Parathyroid adenoma (tissue), 2 donors: ENCODE results near the gene DCDC2C.

Experiments
- H2AFZ ChIP-seq: fragments of 300-600 bp; sonication (generic); one replicate; pipeline ENCODE4 v1.7.0; 2017; ENCODE audit warnings: antibody characterized with exemption, mild to moderate bottlenecking
- H3K27ac ChIP-seq: fragments of 300-600 bp; sonication (generic); one replicate; pipeline ENCODE4 v1.7.0; 2017
- H3K27me3 ChIP-seq: fragments of 300-600 bp; sonication (generic); one replicate; pipeline ENCODE4 v1.7.0; 2017; ENCODE audit warnings: low read length; ENCODE audit not compliant: control insufficient read depth, insufficient read depth
- H3K36me3 ChIP-seq: fragments of 300-600 bp; sonication (generic); one replicate; pipeline ENCODE4 v1.7.0; 2017; ENCODE audit warnings: low read length; ENCODE audit not compliant: control insufficient read depth, insufficient read depth
- H3K4me1 ChIP-seq: fragments of 300-600 bp; sonication (generic); one replicate; pipeline ENCODE4 v1.7.0; 2017; ENCODE audit warnings: control low read depth
- H3K4me2 ChIP-seq: fragments of 300-600 bp; sonication (generic); one replicate; pipeline ENCODE4 v1.7.0; 2017; ENCODE audit warnings: low read length
- H3K4me3 ChIP-seq: fragments of 300-600 bp; sonication (generic); one replicate; pipeline ENCODE4 v1.7.0; 2017; ENCODE audit warnings: low read depth, low read length
- H3K79me2 ChIP-seq: fragments of 300-600 bp; sonication (generic); one replicate; pipeline ENCODE4 v1.7.0; 2017; ENCODE audit warnings: control low read depth
- H3K9ac ChIP-seq: fragments of 300-600 bp; sonication (generic); one replicate; pipeline ENCODE4 v1.7.0; 2017; ENCODE audit warnings: mild to moderate bottlenecking
- H3K9me3 ChIP-seq: fragments of 300-600 bp; sonication (generic); one replicate; pipeline ENCODE4 v1.7.0; 2017; ENCODE audit warnings: low read length; ENCODE audit not compliant: control insufficient read depth
- TF ChIP-seq, protein P1 (sequence below): fragments of 300-600 bp; sonication (generic); IDR thresholded peaks from one replicate; pipeline ENCODE4 v1.7.0; 2017; ENCODE audit warnings: antibody characterized with exemption, mild to moderate bottlenecking
- donor health status: primary hyperparathyroidism.

The DCDC2C gene

GRCh38 chr2:3770724-3771415, 67.5 kb downstream of the DCDC2C start:
- Histone ChIP-seq H3K4me2 (no peak overlapping the region), H3K4me1 (no peaks in the 10 kb centered on the region), H3K27me3 (peaks cover 5% of the 10 kb centered on the region), H3K36me3 (no peaks in the 10 kb centered on the region), H3K4me3 (no peak overlapping the region), H3K27ac (no peak overlapping the region), H3K9me3 (no peaks in the 10 kb centered on the region), H3K79me2 (no peaks in the 10 kb centered on the region), H2AFZ (no peak overlapping the region), H3K9ac (no peak overlapping the region)
- TF ChIP-seq, protein P1, sequence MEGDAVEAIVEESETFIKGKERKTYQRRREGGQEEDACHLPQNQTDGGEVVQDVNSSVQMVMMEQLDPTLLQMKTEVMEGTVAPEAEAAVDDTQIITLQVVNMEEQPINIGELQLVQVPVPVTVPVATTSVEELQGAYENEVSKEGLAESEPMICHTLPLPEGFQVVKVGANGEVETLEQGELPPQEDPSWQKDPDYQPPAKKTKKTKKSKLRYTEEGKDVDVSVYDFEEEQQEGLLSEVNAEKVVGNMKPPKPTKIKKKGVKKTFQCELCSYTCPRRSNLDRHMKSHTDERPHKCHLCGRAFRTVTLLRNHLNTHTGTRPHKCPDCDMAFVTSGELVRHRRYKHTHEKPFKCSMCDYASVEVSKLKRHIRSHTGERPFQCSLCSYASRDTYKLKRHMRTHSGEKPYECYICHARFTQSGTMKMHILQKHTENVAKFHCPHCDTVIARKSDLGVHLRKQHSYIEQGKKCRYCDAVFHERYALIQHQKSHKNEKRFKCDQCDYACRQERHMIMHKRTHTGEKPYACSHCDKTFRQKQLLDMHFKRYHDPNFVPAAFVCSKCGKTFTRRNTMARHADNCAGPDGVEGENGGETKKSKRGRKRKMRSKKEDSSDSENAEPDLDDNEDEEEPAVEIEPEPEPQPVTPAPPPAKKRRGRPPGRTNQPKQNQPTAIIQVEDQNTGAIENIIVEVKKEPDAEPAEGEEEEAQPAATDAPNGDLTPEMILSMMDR = no peak

DNA sequence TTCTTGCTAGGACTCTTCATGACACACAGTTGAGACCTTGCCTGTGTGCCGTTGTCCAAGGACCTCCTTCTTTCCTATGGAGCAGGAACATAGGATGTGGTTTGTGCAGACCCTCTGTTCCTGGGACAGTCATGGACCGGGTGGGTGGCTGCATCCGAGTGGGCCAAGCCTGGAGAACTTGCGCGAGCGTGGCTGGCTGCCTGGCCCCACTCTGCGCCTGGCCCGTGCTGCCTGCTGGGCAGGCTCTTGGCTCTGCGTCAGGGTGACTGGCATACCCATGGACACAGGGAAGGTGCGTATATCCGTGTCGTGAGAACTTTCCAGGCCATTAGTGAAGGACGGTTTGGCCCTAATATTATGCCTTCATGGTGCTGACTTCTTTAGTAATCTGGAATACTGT, 68.2 kb downstream of the DCDC2C start:
- no peaks in the 10 kb centered on the region for H3K36me3 ChIP-seq
- H3K27me3 ChIP-seq = peaks cover 5% of the 10 kb centered on the region
- no peak overlapping the region for H3K4me2 ChIP-seq
- H3K9me3 ChIP-seq = no peaks in the 10 kb centered on the region
- H3K27ac ChIP-seq = no peak overlapping the region
- H2AFZ ChIP-seq = no peak overlapping the region
- no peak overlapping the region for H3K4me3 ChIP-seq
- H3K9ac ChIP-seq = no peak overlapping the region
- TF ChIP-seq, protein P1 = no peak
- no peaks in the 10 kb centered on the region for H3K4me1 ChIP-seq
- H3K79me2 ChIP-seq = no peaks in the 10 kb centered on the region

DNA sequence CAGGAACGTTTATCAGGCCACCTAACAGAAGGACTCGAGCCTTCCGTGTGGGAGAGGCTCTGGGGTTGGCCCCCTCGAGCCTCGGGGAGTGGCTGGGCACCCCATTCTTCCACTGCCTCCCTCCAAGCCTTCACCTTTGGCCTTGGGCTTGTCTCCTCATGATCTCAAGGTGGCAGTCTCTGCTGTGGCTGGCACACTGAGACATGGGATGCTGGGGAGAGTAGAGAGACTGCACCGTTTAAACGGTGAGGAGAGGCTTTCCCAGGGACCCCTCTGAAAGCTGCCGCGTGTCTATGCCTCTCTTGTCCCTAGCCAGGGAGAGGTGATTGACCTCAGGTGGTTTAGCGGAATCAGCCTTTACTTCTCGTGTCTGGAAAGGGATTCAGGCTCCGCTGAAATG, 71.0 kb downstream of the DCDC2C start:
- Histone ChIP-seq H3K9ac (no peak overlapping the region), H3K9me3 (no peaks in the 10 kb centered on the region), H3K36me3 (no peaks in the 10 kb centered on the region), H3K27me3 (no peaks in the 10 kb centered on the region), H2AFZ (no peak overlapping the region), H3K4me2 (no peak overlapping the region), H3K79me2 (no peaks in the 10 kb centered on the region), H3K4me1 (no peaks in the 10 kb centered on the region), H3K27ac (no peak overlapping the region), H3K4me3 (no peak overlapping the region)
- TF ChIP-seq, protein P1 = no peak

- Histone ChIP-seq H3K4me1 (no peaks in the 10 kb centered on the region), H3K27ac (no peak overlapping the region), H3K9me3 (no peaks in the 10 kb centered on the region), H3K9ac (no peak overlapping the region), H3K4me2 (no peak overlapping the region), H3K79me2 (no peaks in the 10 kb centered on the region), H3K27me3 (no peaks in the 10 kb centered on the region), H2AFZ (no peak overlapping the region), H3K4me3 (no peak overlapping the region), H3K36me3 (no peaks in the 10 kb centered on the region)
- TF ChIP-seq, protein P1 = no peak
Observed at GRCh38 chr2:3776311-3776710, 72.9 kb downstream of the DCDC2C start.

GRCh38 chr2:3777966-3778365, 74.6 kb downstream of the DCDC2C start:
- Histone ChIP-seq H3K4me1 (no peaks in the 10 kb centered on the region), H3K36me3 (no peaks in the 10 kb centered on the region), H3K4me3 (no peak overlapping the region), H2AFZ (no peak overlapping the region), H3K4me2 (no peak overlapping the region), H3K27me3 (no peaks in the 10 kb centered on the region), H3K27ac (no peak overlapping the region), H3K9ac (no peak overlapping the region), H3K79me2 (no peaks in the 10 kb centered on the region), H3K9me3 (no peaks in the 10 kb centered on the region)
- TF ChIP-seq, protein P1 = no peak
